Loucy (cell line): Measurements from ENCODE around the gene CPNE2.

ENCODE experiments used
- H2AFZ ChIP-seq: fragments of 200-600 bp; sonication (generic); 2 replicates; pipeline ENCODE4 v1.6.0; 2016; ENCODE audit warnings: antibody characterized with exemption, mild to moderate bottlenecking, low read length, moderate library complexity
- H3F3A ChIP-seq: fragments of 200-600 bp; 2 replicates; pipeline ENCODE4 v1.6.0; 2016; ENCODE audit warnings: antibody characterized with exemption, low read depth, mild to moderate bottlenecking
- H3K27me3 ChIP-seq: fragments of 200-600 bp; sonication (generic); 2 replicates; pipeline ENCODE4 v1.6.1; 2014; ENCODE audit warnings: low read length, mild to moderate bottlenecking; ENCODE audit not compliant: insufficient read depth, poor library complexity, severe bottlenecking
- H3K36me3 ChIP-seq: fragments of 200-600 bp; sonication (generic); 2 replicates; pipeline ENCODE4 v1.6.1; 2016; ENCODE audit warnings: low read length; ENCODE audit not compliant: insufficient read depth
- H3K4me1 ChIP-seq: fragments of 200-600 bp; sonication (generic); 2 replicates; pipeline ENCODE4 v1.5.1; 2014; ENCODE audit warnings: low read length, mild to moderate bottlenecking; ENCODE audit not compliant: insufficient read depth, poor library complexity, severe bottlenecking
- H3K4me2 ChIP-seq: fragments of 200-600 bp; sonication (generic); 2 replicates; pipeline ENCODE4 v1.6.0; 2014; ENCODE audit warnings: antibody characterized with exemption, low read length, low read depth, mild to moderate bottlenecking; ENCODE audit not compliant: poor library complexity, severe bottlenecking
- H3K4me3 ChIP-seq: fragments of 200-600 bp; sonication (generic); 2 replicates; pipeline ENCODE4 v1.5.1; 2014; ENCODE audit warnings: low read length, mild to moderate bottlenecking, mixed read lengths; ENCODE audit not compliant: poor library complexity, severe bottlenecking
- H3K79me2 ChIP-seq: fragments of 200-600 bp; sonication (generic); 2 replicates; pipeline ENCODE4 v1.6.1; 2014; ENCODE audit warnings: low read length; ENCODE audit not compliant: insufficient read depth
- H3K9ac ChIP-seq: fragments of 200-600 bp; sonication (generic); 2 replicates; pipeline ENCODE4 v1.6.0; 2014; ENCODE audit warnings: mild to moderate bottlenecking, low read depth, low read length, moderate library complexity; ENCODE audit not compliant: poor library complexity, severe bottlenecking
- H3K9me2 ChIP-seq: fragments of 200-600 bp; sonication (generic); replicated peaks from 2 replicates; pipeline ENCODE4 v1.6.1; 2016; ENCODE audit warnings: low read depth, low read length, mixed read lengths
- H3K9me3 ChIP-seq: fragments of 200-600 bp; sonication (generic); 2 replicates; pipeline ENCODE4 v1.6.1; 2014; ENCODE audit warnings: mild to moderate bottlenecking, antibody characterized with exemption, low read length, low read depth; ENCODE audit not compliant: insufficient read depth
- H4K20me1 ChIP-seq: fragments of 200-600 bp; sonication (generic); 2 replicates; pipeline ENCODE4 v1.6.0; 2014; ENCODE audit warnings: antibody characterized with exemption, low read length, mild to moderate bottlenecking; ENCODE audit not compliant: insufficient read depth, poor library complexity, severe bottlenecking
- CTCF ChIP-seq: fragments of 200-600 bp; sonication (generic); conservative IDR thresholded peaks from 2 replicates; pipeline ENCODE4 v1.5.1; 2014; ENCODE audit warnings: mild to moderate bottlenecking, antibody characterized with exemption, low read length
- EZH2phosphoT487 ChIP-seq: fragments of 200-600 bp; IDR thresholded peaks from 2 replicates; pipeline ENCODE4 v1.6.1; 2018; ENCODE audit warnings: antibody characterized with exemption, mild to moderate bottlenecking, moderate library complexity, borderline replicate concordance

CPNE2 gene

GRCh38 chr16:57071831-57072582, 20.4 kb upstream of the CPNE2 start:
- no peaks in the 10 kb centered on the region for H3K9me3 ChIP-seq
- no peaks in the 10 kb centered on the region for H3F3A ChIP-seq
- no peak for TF ChIP-seq EZH2phosphoT487
- no peak for TF ChIP-seq CTCF
- H4K20me1 ChIP-seq = no peaks in the 10 kb centered on the region
- no peak overlapping the region for H3K4me2 ChIP-seq
- H3K9ac ChIP-seq = no peak overlapping the region
- H3K4me3 ChIP-seq = no peak overlapping the region
- H3K4me1 ChIP-seq = no peaks in the 10 kb centered on the region
- H3K9me2 ChIP-seq = no peaks in the 10 kb centered on the region
- no peak overlapping the region for H2AFZ ChIP-seq
- peaks cover 23% of the 10 kb centered on the region; the same call in 1 of the 2 replicates for H3K36me3 ChIP-seq
- no peaks in the 10 kb centered on the region for H3K27me3 ChIP-seq
- H3K79me2 ChIP-seq = no peaks in the 10 kb centered on the region

- H3K4me2 ChIP-seq = no peak overlapping the region
- no peak for TF ChIP-seq CTCF
- no peak for TF ChIP-seq EZH2phosphoT487
These were observed 19.6 kb upstream of the CPNE2 start for GRCh38 chr16:57072616-57073275.

GRCh38 chr16:57077714-57078113, 14.7 kb upstream of the CPNE2 start:
- no peaks in the 10 kb centered on the region for H3K4me1 ChIP-seq
- no peak for TF ChIP-seq CTCF
- TF ChIP-seq EZH2phosphoT487 = no peak

More at GRCh38 chr16:57072616-57073275, 19.6 kb upstream of the CPNE2 start:
- Histone ChIP-seq H3K9ac (no peak overlapping the region), H3K9me2 (no peaks in the 10 kb centered on the region), H3K9me3 (no peaks in the 10 kb centered on the region), H3F3A (no peaks in the 10 kb centered on the region), H3K4me1 (no peaks in the 10 kb centered on the region), H2AFZ (no peak overlapping the region), H3K36me3 (peaks cover 30% of the 10 kb centered on the region; the same call in 1 of the 2 replicates), H4K20me1 (no peaks in the 10 kb centered on the region), H3K79me2 (no peaks in the 10 kb centered on the region), H3K27me3 (no peaks in the 10 kb centered on the region), H3K4me3 (no peak overlapping the region)

More at GRCh38 chr16:57077714-57078113, 14.7 kb upstream of the CPNE2 start:
- Histone ChIP-seq H3K4me2 (no peak overlapping the region), H3K9ac (no peak overlapping the region), H2AFZ (no peak overlapping the region), H3K27me3 (no peaks in the 10 kb centered on the region), H3K79me2 (no peaks in the 10 kb centered on the region), H3K9me2 (no peaks in the 10 kb centered on the region), H3K9me3 (no peaks in the 10 kb centered on the region), H3K4me3 (no peak overlapping the region), H3K36me3 (peaks cover 58% of the 10 kb centered on the region; the same call in 1 of the 2 replicates), H3F3A (no peaks in the 10 kb centered on the region), H4K20me1 (no peaks in the 10 kb centered on the region)
